ENCODE results near the gene AMBRA1.

The AMBRA1 gene

GRCh38 chr11:46391578-46392420 lies 202.0 kb downstream of the AMBRA1 start, which contains the start of gene CHRM4:
TSS of gene CHRM4 (minus strand) at chr11:46391776. CDS start at chr11:46386557, 5,219 bp downstream.
- peak within 1 kb of the TSS; percentile 53 for H3K4me3 ChIP-seq (ENCODE audit: low read depth, low read length)
- no peak for DNase-seq (ENCODE audit: low read depth)

GRCh38 chr11:46391186-46391577 lies 202.6 kb downstream of the AMBRA1 start:
- peak overlapping the region; percentile 53 for H3K4me3 ChIP-seq (ENCODE audit: low read depth, low read length)
- no peak for DNase-seq (ENCODE audit: low read depth)

GRCh38 chr11:46390331-46391171 lies 203.3 kb downstream of the AMBRA1 start:
- no peak for DNase-seq (ENCODE audit: low read depth)
- H3K4me3 ChIP-seq (ENCODE audit: low read depth, low read length) = no peak overlapping the region

DNA sequence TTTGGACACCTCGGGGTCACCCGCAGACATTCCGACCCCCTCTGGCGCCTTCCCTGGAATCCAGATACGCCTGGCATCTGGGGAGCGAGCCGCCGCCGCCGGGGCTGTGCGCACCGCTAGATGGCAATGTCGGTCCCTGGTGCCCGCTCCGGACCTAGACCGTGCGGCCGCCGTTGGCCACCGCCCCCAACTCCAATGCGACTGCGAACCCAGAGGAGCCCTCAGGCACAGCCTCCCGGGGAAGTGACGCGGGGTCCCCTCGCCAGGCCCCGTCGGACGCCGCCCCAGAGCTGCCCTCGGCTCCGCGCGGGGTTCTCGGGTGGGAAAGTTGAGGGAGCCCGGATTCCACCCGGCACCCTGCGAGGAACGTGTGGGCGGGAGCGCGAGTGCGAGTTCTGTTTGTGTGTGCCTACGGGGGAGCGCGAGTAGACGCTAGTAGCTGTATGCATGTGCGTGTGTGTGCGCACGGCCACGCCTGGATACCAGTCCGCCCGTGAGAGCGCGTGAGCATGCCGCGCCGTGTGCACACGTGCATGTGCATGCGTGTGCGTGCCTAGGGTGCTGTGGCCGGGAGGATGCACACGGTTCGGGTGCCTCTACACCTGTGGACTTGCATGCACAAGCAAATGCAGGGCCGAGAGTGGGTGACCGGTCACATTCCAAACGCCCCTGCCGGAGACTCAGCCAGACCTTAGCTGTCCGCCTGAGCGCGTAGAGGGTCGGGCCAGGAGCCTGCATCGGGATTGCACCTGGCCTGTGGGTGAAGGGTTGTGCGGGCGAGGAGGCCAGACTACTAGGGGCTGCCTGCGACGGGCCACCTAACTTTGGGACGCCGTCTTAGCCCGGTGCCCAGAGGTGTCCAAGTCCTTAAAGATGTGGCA lies 204.1 kb downstream of the AMBRA1 start:
- DNase-seq (ENCODE audit: low read depth) = no peak
- peak overlapping the region; percentile 55 for H3K4me3 ChIP-seq (ENCODE audit: low read depth, low read length)

GRCh38 chr11:46388619-46389449 lies 205.0 kb downstream of the AMBRA1 start:
- H3K4me3 ChIP-seq (ENCODE audit: low read depth, low read length) = peak overlapping the region; percentile 55
- DNase-seq (ENCODE audit: low read depth) = no peak

GRCh38 chr11:46387919-46388618 lies 205.8 kb downstream of the AMBRA1 start:
- H3K4me3 ChIP-seq (ENCODE audit: low read depth, low read length) = no peak overlapping the region
- DNase-seq (ENCODE audit: low read depth) = no peak

- H3K4me3 ChIP-seq (ENCODE audit: low read depth, low read length) = no peak overlapping the region
- DNase-seq (ENCODE audit: low read depth) = no peak
Measured at GRCh38 chr11:46387456-46387855, 206.4 kb downstream of the AMBRA1 start.

DNA sequence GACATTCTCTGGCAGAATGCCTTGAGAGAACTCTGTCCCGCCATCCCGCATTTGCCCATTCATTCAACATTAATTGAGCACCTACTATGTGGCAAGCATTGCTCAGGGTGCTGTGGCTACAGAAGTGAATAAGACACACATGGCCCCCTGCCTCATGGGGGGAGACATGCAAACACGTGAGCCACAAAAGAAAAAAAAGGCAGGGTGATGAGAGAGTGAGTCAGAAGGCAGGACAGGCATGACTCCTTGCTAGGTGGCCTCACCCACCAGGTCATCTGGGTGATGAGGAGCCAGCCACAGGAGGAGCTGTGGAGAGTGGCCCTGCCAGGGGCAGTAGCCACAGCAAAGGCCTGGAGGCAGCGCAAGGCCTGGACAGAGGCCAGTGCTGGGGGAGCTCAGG lies 207.1 kb downstream of the AMBRA1 start:
- no peak overlapping the region for H3K4me3 ChIP-seq (ENCODE audit: low read depth, low read length)
- no peak for DNase-seq (ENCODE audit: low read depth)

- no peak overlapping the region for H3K4me3 ChIP-seq (ENCODE audit: low read depth, low read length)
- DNase-seq (ENCODE audit: low read depth) = no peak
Measured at GRCh38 chr11:46386005-46386578, 207.7 kb downstream of the AMBRA1 start.

DNA sequence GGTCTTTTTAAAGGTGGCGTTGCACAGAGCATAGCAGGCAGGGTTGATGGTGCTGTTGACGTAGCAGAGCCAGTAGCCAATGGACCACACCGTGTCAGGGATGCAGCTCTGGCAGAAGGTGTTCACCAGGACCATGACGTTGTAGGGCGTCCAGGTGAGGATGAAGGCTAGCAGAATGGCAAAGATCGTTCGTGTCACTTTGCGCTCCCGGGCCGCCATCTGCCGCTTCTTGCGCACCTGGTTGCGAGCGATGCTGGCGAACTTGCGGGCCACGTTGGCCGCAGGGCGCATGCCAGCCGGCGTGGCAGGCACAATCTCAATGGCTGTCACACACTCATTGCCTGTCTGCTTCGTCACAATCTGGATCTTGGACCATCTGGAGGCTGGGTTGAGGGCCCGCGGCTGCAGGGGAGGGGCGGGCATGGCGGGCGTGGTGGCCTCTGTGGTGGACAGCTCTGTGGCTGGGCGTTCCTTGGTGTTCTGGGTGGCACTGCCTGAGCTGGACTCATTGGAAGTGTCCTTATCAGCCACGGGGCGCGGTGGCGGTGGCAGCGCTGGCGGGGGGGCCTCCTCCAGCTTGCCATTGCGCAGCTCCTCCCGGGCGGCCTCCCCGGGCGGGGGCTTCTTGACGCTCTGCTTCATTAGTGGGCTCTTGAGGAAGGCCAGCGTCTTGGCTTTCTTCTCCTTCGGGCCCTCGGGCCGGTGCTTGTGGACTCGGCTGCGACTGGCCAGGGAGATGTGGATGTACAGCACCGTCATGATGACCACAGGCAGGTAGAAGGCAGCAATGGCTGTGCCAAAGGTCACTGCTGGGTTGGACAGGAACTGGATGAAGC lies 208.4 kb downstream of the AMBRA1 start:
- no peak for DNase-seq (ENCODE audit: low read depth)
- no peak overlapping the region for H3K4me3 ChIP-seq (ENCODE audit: low read depth, low read length)

GRCh38 chr11:46383974-46384701 lies 209.7 kb downstream of the AMBRA1 start:
- no peak overlapping the region for H3K4me3 ChIP-seq (ENCODE audit: low read depth, low read length)
- DNase-seq (ENCODE audit: low read depth) = no peak

DNA sequence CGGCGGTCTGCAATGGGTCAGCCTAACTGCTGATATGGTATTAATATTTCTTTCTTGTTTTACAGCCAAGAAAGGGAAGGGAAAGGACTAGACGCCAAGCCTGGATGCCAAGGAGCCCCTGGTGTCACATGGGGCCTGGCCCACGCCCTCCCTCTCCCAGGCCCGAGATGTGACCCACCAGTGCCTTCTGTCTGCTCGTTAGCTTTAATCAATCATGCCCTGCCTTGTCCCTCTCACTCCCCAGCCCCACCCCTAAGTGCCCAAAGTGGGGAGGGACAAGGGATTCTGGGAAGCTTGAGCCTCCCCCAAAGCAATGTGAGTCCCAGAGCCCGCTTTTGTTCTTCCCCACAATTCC lies 210.4 kb downstream of the AMBRA1 start:
- no peak for DNase-seq (ENCODE audit: low read depth)
- no peak overlapping the region for H3K4me3 ChIP-seq (ENCODE audit: low read depth, low read length)

DNA sequence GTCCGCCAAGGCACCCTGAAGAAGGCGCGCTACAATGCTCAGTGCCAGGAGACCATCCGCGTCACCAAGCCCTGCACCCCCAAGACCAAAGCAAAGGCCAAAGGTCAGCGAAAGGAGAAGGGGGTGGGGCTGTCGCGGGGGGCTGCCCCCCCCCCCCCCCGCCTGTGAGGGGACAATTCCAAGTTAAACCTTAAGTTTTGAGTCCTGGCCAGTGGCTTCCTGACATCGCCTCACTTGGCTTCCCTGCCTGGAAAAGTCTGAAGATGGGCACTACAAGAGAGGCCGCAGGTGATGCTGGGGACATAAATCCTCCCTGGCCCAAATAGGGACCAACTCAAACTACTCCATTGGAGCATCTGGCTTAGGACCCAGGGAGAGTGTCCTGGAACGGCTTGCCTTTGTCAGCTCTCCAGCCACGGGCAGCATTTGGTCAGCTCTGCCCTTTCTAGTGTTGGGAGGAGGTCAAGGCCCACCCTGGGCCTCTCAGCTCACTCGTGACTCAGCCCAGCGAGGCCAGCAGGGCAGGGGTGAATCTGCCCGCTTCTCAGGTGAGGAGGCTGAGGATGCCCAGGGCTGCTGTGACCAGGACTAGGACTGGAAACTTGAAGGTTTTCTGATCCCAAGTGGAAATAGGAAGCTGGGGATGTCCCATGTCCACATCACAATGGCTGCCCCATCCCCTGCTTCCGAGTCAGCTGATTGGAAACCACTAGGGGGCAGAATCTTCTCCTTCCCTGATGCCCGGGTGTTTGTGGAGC lies 211.0 kb downstream of the AMBRA1 start:
- peak overlapping the region; percentile 64 for H3K4me3 ChIP-seq (ENCODE audit: low read depth, low read length)
- no peak for DNase-seq (ENCODE audit: low read depth)

DNA sequence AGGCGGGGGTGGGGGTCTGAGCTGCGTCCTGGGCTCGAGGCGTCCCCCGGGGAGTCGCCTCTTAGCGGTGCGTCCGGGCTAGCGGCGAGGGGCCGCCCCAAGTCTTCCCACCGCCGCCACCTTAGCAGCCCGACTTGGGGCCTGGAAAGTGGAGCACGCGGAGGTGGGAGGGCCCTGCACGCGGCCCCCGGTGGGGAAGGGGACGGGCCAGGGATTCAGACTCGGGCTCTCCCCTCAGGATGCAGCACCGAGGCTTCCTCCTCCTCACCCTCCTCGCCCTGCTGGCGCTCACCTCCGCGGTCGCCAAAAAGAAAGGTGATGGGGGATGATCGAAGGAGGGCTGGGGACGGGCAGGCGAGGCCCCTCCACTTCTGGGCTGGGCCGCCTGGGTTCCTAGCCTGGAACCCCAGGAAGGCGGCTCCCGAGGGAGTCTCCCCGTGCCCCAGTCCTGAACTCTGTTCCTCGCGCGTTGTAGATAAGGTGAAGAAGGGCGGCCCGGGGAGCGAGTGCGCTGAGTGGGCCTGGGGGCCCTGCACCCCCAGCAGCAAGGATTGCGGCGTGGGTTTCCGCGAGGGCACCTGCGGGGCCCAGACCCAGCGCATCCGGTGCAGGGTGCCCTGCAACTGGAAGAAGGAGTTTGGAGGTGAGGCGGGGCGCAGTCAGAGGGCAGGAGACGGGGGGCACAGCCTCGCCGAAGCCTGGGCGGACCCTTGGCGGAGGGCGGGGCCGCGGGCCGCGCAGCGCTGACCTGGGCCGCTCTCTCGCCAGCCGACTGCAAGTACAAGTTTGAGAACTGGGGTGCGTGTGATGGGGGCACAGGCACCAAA lies 211.8 kb downstream of the AMBRA1 start:
- peak overlapping the region; percentile 64 for H3K4me3 ChIP-seq (ENCODE audit: low read depth, low read length)
- DNase-seq (ENCODE audit: low read depth) = no peak
